Measurements from ENCODE around the gene CABLES2.

DNA sequence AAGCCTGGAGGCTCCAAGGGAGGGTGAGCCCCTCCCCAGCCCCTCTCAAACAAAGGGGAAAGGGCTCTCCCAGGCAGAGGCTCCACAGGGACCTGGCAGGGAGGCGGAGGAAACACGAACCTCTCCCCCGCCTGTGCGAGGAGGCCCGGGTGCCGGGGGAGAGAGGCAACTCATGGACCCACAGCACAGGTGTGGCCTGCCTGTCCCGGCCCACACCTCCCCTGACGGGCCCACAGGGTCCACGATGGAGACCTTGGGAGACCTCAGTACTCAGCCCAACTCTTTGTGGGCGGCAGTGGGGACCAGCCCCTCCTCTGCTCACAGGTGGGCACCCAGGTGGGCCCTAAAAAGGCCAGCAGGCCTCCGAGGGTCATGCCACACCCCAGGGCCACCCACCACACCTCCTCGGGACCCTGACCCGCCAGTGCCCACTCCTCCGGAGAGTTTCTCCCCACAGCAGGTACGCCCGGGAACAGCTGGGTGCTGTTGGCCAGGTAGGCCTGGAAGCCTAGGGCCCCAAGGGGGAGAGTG is 52.2 kb downstream of the CABLES2 start:
- TF ChIP-seq SMC3 (IDR thresholded peaks at IDR 0.05; ENCODE audit: low read depth, low read length) (no peak), CHD1 (IDR thresholded peaks at IDR 0.05; ENCODE audit: low read depth, low read length) (no peak), POLR2A (IDR thresholded peaks at IDR 0.05; ENCODE audit: low read depth, low read length) (no peak), RCOR1 (IDR thresholded peaks at IDR 0.05; ENCODE audit: insufficient replicate concordance, low read length) (no peak), NFE2L2 (IDR thresholded peaks at IDR 0.05; ENCODE audit: low read depth, low read length) (no peak), MXI1 (IDR thresholded peaks at IDR 0.05; ENCODE audit: borderline replicate concordance, low read depth, low read length) (no peak), RAD21 (IDR thresholded peaks at IDR 0.05; ENCODE audit: low read length) (no peak), BHLHE40 (IDR thresholded peaks at IDR 0.05; ENCODE audit: low read depth, low read length) (no peak)
- TF ChIP-seq, protein P1, sequence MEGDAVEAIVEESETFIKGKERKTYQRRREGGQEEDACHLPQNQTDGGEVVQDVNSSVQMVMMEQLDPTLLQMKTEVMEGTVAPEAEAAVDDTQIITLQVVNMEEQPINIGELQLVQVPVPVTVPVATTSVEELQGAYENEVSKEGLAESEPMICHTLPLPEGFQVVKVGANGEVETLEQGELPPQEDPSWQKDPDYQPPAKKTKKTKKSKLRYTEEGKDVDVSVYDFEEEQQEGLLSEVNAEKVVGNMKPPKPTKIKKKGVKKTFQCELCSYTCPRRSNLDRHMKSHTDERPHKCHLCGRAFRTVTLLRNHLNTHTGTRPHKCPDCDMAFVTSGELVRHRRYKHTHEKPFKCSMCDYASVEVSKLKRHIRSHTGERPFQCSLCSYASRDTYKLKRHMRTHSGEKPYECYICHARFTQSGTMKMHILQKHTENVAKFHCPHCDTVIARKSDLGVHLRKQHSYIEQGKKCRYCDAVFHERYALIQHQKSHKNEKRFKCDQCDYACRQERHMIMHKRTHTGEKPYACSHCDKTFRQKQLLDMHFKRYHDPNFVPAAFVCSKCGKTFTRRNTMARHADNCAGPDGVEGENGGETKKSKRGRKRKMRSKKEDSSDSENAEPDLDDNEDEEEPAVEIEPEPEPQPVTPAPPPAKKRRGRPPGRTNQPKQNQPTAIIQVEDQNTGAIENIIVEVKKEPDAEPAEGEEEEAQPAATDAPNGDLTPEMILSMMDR (conservative IDR thresholded peaks at IDR 0.05; ENCODE audit: low read depth, low read length) = no peak

Measured in IMR-90 (cell line).